Activated CD8-positive, alpha-beta T cell treated with anti-CD3 and anti-CD28 coated beads for 36 hours (primary cell): Measurements from ENCODE around the gene BCL2. TPM values are rescaled to one million over a fixed set of nuclear protein-coding genes. Genes with fewer than 3 reads are reported as not detected.

Source experiments
- ATAC-seq: fragments of 200-7000 bp; cut with Tn5 transposase; one replicate; pipeline ENCODE4 v1.10.0; 2021; ENCODE audit warnings: mild to moderate bottlenecking, moderate library complexity
- CTCF ChIA-PET: fragments of 350-600 bp; sonication (Branson Sonifier 250); formaldehyde crosslinking; loops from one replicate; lab custom pipeline; 2021; ENCODE audit warnings: antibody characterized with exemption; lab: Charles Lee
- POLR2A ChIA-PET: fragments of 350-600 bp; sonication (Branson Sonifier 250); formaldehyde crosslinking; loops from one replicate; lab custom pipeline; 2021; ENCODE audit warnings: antibody characterized with exemption; lab: Charles Lee
- DNase-seq: peaks from one replicate; pipeline ENCODE4 v3.0.0-alpha.2; 2020
- H3K27ac Mint-ChIP-seq: one replicate; pipeline ENCODE4 v1.8.0; 2021; ENCODE audit warnings: mild to moderate bottlenecking, mixed read lengths
- H3K27me3 Mint-ChIP-seq: one replicate; pipeline ENCODE4 v1.8.0; 2021; ENCODE audit warnings: mixed read lengths
- H3K36me3 Mint-ChIP-seq: one replicate; pipeline ENCODE4 v1.8.0; 2021; ENCODE audit warnings: low read depth, mixed read lengths
- H3K4me1 Mint-ChIP-seq: one replicate; pipeline ENCODE4 v1.8.0; 2021; ENCODE audit warnings: low read depth, mixed read lengths
- H3K4me3 Mint-ChIP-seq: one replicate; pipeline ENCODE4 v1.8.0; 2021; ENCODE audit warnings: mild to moderate bottlenecking, moderate library complexity, mixed read lengths
- H3K9me3 Mint-ChIP-seq: one replicate; pipeline ENCODE4 v1.8.0; 2021; ENCODE audit warnings: mixed read lengths
- CTCF ChIP-seq: fragments of 200-600 bp; IDR thresholded peaks from one replicate; pipeline ENCODE4 v1.8.0; 2022; ENCODE audit warnings: antibody characterized with exemption, mild to moderate bottlenecking
- intact Hi-C: fragments of 100-400 bp; cut with micrococcal nuclease; formaldehyde crosslinking; loops from one replicate; pipeline ENCODE4 v1.10.0; 2022
- total RNA-seq, 2 experiments: library from RNA; stranded (reverse); gene quantifications; one replicate each; pipeline ENCODE4 v1.2.3, GENCODE V29; 2021

Gene BCL2
- 100 to 1,000 TPM; 104 to 107 TPM for total RNA-seq

GRCh38 chr18:63319383-63320122, at the start of gene BCL2:
Gene BCL2 (minus strand): TSS chr18:63319769.
- no peaks in the 10 kb centered on the region for H3K9me3 Mint-ChIP-seq
- peaks cover 28% of the 10 kb centered on the region for H3K4me1 Mint-ChIP-seq
- no peaks in the 10 kb centered on the region for H3K27me3 Mint-ChIP-seq
- ChIA-PET CTCF (interaction anchor here (0.9 to 3.8 kb wide), 17 partner anchors 18 to 604 kb away, joined by 3 to 71 read pairs (median 10); partner anchors contain the start of gene PHLPP1), POLR2A (interaction anchor here (0.5 to 4.0 kb wide), 24 partner anchors 8 to 190 kb away, joined by 3 to 68 read pairs (median 5); no protein-coding TSS in a partner anchor)
- peaks cover 47% of the 10 kb centered on the region for H3K36me3 Mint-ChIP-seq
- DNase-seq (peak; percentile 55), ATAC-seq (peak; percentile 25)
- TF ChIP-seq CTCF = no peak
- intact Hi-C loops = loop anchor here (5.0 kb wide), 1 partner anchor 112 kb away; no protein-coding TSS in a partner anchor
- peak within 1 kb of the TSS; percentile 93 for H3K4me3 Mint-ChIP-seq
- peak within 1 kb of the TSS; percentile 99 for H3K27ac Mint-ChIP-seq

- Mint-ChIP-seq H3K4me1 (peaks cover 29% of the 10 kb centered on the region), H3K9me3 (peaks cover 22% of the 10 kb centered on the region), H3K27ac (no peak overlapping the region), H3K27me3 (no peaks in the 10 kb centered on the region), H3K36me3 (peaks cover 19% of the 10 kb centered on the region), H3K4me3 (peak overlapping the region; percentile 81)
- POLR2A ChIA-PET = interaction anchor here (1.0 to 1.3 kb wide), 3 partner anchors 9 to 654 kb away, joined by 3 to 9 read pairs (median 4); partner anchors contain the start of gene PHLPP1
- CTCF ChIA-PET = interaction anchor here (1.7 to 2.3 kb wide), 2 partner anchors 28 to 351 kb away, joined by 4 to 8 read pairs; no protein-coding TSS in a partner anchor
- intact Hi-C loops = loop anchor here (5.0 kb wide), 1 partner anchor 54 kb away; the partner anchor contains the start of gene VPS4B
- DNase-seq (no peak), ATAC-seq (no peak)
- no peak for TF ChIP-seq CTCF
These were observed 49.0 kb upstream of the BCL2 start for GRCh38 chr18:63368611-63369010.

- peaks cover 22% of the 10 kb centered on the region for H3K36me3 Mint-ChIP-seq
These were observed 47.7 kb upstream of the BCL2 start, which contains the start of gene KDSR for GRCh38 chr18:63367053-63367953. Gene KDSR (minus strand): TSS chr18:63367206. CDS start chr18:63367118, 88 bp downstream.

More at GRCh38 chr18:63367053-63367953, 47.7 kb upstream of the BCL2 start, which contains the start of gene KDSR:
- ChIA-PET POLR2A (interaction anchor here (0.8 to 1.4 kb wide), 6 partner anchors 10 to 652 kb away, joined by 3 to 9 read pairs (median 4); partner anchors contain the start of genes PHLPP1 and VPS4B), CTCF (interaction anchor here (0.9 to 2.3 kb wide), 5 partner anchors 9 to 350 kb away, joined by 3 to 8 read pairs (median 4); partner anchors contain the start of gene VPS4B)
- Mint-ChIP-seq H3K9me3 (peaks cover 23% of the 10 kb centered on the region), H3K4me1 (peaks cover 29% of the 10 kb centered on the region), H3K27me3 (no peaks in the 10 kb centered on the region), H3K27ac (peak within 1 kb of the TSS; percentile 86), H3K4me3 (peak within 1 kb of the TSS; percentile 81)
- DNase-seq (peak; percentile 86), ATAC-seq (peak; percentile 84)
- no peak for TF ChIP-seq CTCF
- intact Hi-C loops = loop anchor here (5.0 kb wide), 1 partner anchor 55 kb away; the partner anchor contains the start of gene VPS4B
